K562 treated with DMSO at 1 percent for 24 hours (cell line): ENCODE measurements around the gene VSTM2A. TPM values are rescaled to one million over a fixed set of nuclear protein-coding genes. Genes with fewer than 3 reads are reported as not detected.

ENCODE experiments used
- total RNA-seq: library from RNA; unstranded; fragments of 300-600 nt; gene quantifications from 2 replicates; pipeline ENCODE4 v1.2.3, GENCODE V29; 2022; ENCODE audit warnings: low read depth; ENCODE audit not compliant: insufficient read depth

The VSTM2A gene, protein sequence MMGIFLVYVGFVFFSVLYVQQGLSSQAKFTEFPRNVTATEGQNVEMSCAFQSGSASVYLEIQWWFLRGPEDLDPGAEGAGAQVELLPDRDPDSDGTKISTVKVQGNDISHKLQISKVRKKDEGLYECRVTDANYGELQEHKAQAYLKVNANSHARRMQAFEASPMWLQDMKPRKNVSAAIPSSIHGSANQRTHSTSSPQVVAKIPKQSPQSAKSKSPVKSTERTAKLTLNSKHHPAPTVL
- not detected in 2 replicates for total RNA-seq

DNA sequence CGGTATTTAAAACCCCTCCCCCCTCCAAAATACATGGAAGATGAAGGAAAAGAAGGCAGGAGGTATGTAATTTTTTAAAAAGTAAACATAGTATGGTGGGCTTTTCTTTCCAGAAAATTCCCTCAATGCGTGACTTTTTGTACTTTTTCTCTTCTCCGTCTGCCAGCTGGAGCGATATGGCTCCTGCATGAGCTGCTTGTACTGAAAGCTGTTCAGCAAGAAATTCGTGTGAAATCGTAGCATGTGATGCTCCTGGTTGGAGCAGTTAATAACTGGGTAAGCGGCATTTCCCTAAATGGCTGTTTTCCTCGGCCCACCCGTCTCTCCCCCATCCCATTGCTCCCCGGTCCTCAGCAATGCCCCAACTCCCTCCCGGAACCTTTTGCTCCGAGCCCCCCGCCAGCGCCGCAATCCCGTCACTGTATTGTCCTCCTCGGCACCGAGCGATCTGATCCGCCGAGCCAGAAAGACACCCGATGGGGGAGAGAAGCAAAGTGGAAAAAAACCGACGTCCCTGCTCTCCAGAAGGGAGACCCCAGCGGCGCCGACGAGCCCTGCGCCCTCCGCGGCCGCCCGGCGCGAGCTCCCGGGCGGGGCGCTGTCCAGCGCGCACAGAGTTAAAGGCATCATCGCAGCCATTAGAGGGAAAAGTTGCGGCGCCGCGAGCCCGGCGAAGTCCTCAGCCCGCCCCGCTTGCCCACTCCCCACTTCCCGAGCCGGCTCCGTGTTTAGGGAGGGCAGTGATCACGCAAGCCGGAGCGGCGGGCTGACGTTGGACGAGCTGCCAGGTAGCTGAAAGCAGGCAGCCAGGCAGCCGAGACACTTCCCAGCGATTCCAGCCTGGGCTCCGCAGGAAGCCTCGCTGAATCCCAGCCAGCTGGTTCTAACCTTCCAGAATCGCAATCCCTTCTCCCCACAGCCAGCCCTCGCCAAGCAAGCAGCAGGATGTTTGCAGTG, at the start of gene VSTM2A:
VSTM2A (plus strand) TSS at position 707 of the 957 bp plus-strand sequence. CDS start 356 bp downstream, outside the sequence.

Other genes with a start within 250 kb of the VSTM2A start
- gene SEC61G, start 216.8 kb downstream of the VSTM2A start, total RNA-seq = 242 and 269 TPM in 2 replicates